Heart right ventricle (tissue), 16 donors: ENCODE results near the gene TNS1. TPM values are rescaled to one million over a fixed set of nuclear protein-coding genes. Genes with fewer than 3 reads are reported as not detected.

Experiments
- ATAC-seq, 8 donors: fragments of 200-7000 bp; cut with Tn5 transposase; one replicate each; pipeline ENCODE4 v1.9.1; 2020; ENCODE audit warnings: mild to moderate bottlenecking in 8 of 8, moderate library complexity in 8 of 8, moderate number of reproducible peaks in 1 of 8
- DNase-seq, 2 donors: peaks; one replicate each; pipeline ENCODE4 v3.0.0-alpha.2; 2020
- H3K27ac ChIP-seq, 10 donors: fragments of 200-600 bp; sonication (generic) in 2 of 10; one replicate each; pipeline versions ENCODE4 v1.5.0 to v1.8.0; 2020 to 2022; ENCODE audit warnings: mild to moderate bottlenecking in 3 of 10
- H3K27me3 ChIP-seq, 7 donors: fragments of 200-600 bp; one replicate each; pipeline ENCODE4 v1.8.0; 2021 to 2022; ENCODE audit warnings: mild to moderate bottlenecking in 2 of 7
- H3K36me3 ChIP-seq, 9 donors: fragments of 200-600 bp; sonication (generic) in 1 of 9; one replicate each; pipeline versions ENCODE4 v1.5.0 to v1.8.0; 2020 to 2022; ENCODE audit warnings: mild to moderate bottlenecking in 2 of 9
- H3K4me1 ChIP-seq, 9 donors: fragments of 200-600 bp; sonication (generic) in 1 of 9; one replicate each; pipeline versions ENCODE4 v1.5.0 to v1.8.0; 2020 to 2022; ENCODE audit warnings: mild to moderate bottlenecking in 4 of 9
- H3K4me3 ChIP-seq, 10 donors: fragments of 200-600 bp; sonication (generic) in 2 of 10; one replicate each; pipeline versions ENCODE4 v1.5.0 to v1.8.0; 2020 to 2022; ENCODE audit warnings: mild to moderate bottlenecking in 7 of 10, moderate library complexity in 2 of 10
- H3K9me3 ChIP-seq, 11 donors: fragments of 200-600 bp in 10 of 11; sonication (generic) in 2 of 11; one replicate each; pipeline versions ENCODE4 v1.5.0 to v1.8.0; 2013 to 2022; ENCODE audit warnings: mild to moderate bottlenecking in 2 of 11, control low read depth in 1 of 11, moderate library complexity in 1 of 11
- WGBS, 2 donors: extraction: QIAGEN DNeasy Blood & Tissue Kit; methylation state at CpG; one replicate each; pipeline ENCODE4 v1.1.7; 2013; ENCODE audit warnings: inconsistent platforms in 1 of 2; 5-methylcytosine and 5-hydroxymethylcytosine counted together
- intact Hi-C, 10 donors: fragments of 100-400 bp; cut with DNase I; formaldehyde crosslinking; loops; one replicate each; pipeline versions ENCODE4 v1.11.1 to v1.14.2; 2022
- polyA plus RNA-seq, 2 donors: library from polyadenylated mRNA; stranded (reverse); fragments of 200-250 nt; gene quantifications; one replicate each; pipeline ENCODE4 v1.2.3, GENCODE V29; 2013
- total RNA-seq, 10 donors: library from RNA; stranded (reverse); fragmentation: NEBNext Ultra II Directional in 3 of 10; extraction: Animal tissue kit (Norgen Biotek cat#: 25700) in 3 of 10; gene quantifications; one replicate each; pipeline versions ENCODE4 v1.2.1 to v1.2.4, GENCODE V29; 2021 to 2023
- TF ChIP-seq, protein P1 (sequence below), 9 donors: fragments of 200-600 bp; sonication (generic) in 2 of 9; IDR thresholded peaks; one replicate each; pipeline versions ENCODE4 v1.5.0 to v1.8.0; 2021 to 2022; ENCODE audit warnings: antibody characterized with exemption in 9 of 9, mild to moderate bottlenecking in 5 of 9, moderate library complexity in 1 of 9
- donor health status: Arrhythmogenic right ventricular cardiomyopathy.
- donor health status: ischemic (EF 13 %, LVEDD 7.1; RV severe dilation, severe dysfunction).
- donor health status: healthy with polysubstance abuse.
- donor health status: DM: no; HTN: yes; CAD: no.
- donor health status: DM: no; HTN: no; CAD: no.
- donor health status: ischemic (EF 25% LVEDD 6.9; RV normal size, moderate dysfunction).
- donor health status: ischemic (EF 25% LVEDD 5.7; RV mildly dilated, moderate dysfunction).
- donor health status: healthy.
- donor health status: DM: yes; HTN: yes; CAD: no.
- donor health status: Ischemic cardiomyopathy.
- donor health status: ischemic (EF 35%, LVEDD 5.7; RV mildly dilated, moderate dysfunction).
- donor health status: nonischemic (EF 11% LVEDD 7.7; RV severe dilation, severe dysfunction).
- donor health status: DM: yes; HTN: yes; CAD: no.
- donor health status: PGD.
- donor health status: ischemic (EF 29% LVEDD 5.4; RV normal size, mild dysfunction).
- donor health status: nonischemic (EF 23%, LVEDD 6.1; RV moderate dilation, normal function).

Gene TNS1
- total and polyA plus RNA-seq, 12 donors, result 64.6 to 844 (median 731) TPM

DNA sequence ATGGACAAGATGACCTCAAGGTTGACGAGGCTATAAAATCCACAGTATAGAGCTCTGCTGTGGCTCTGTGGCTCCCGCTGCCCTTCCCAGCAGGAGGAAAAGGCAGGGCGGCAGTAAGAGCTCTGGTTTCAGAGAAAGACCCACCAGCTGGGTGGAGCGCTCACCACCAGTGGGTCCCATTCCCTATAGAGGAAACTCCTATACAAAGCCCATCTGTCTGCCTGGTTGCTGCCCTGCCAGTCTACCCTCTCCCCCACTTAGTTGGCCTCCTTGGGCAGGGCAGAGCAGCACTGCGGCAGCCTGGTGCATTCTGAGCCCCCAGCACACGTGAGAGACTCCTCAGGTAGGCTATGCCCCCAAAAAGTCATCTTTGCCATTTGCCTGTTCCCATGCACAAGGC, 26.5 kb downstream of the TNS1 start:
- no peak for ATAC-seq
- no peaks in the 10 kb centered on the region for H3K27me3 ChIP-seq
- WGBS, 2 donors, result 92 to 95% methylated on average over 6 of the region's 6 CpGs
- no peaks in the 10 kb centered on the region for H3K9me3 ChIP-seq
- no peaks in the 10 kb centered on the region for H3K36me3 ChIP-seq
- DNase-seq, result no peak
- intact Hi-C loops, result loop anchor here in 1 of 10 donors (5.0 kb wide), 1 partner anchor 34 kb away; no protein-coding TSS in a partner anchor
- no peak overlapping the region for H3K4me3 ChIP-seq
- peak overlapping the region in 3 of 10 donors; percentile 20 to 89 (median 33) for H3K27ac ChIP-seq
- peaks cover 18 to 90% (median 64%) of the 10 kb centered on the region in 9 donors for H3K4me1 ChIP-seq
- TF ChIP-seq, protein P1, sequence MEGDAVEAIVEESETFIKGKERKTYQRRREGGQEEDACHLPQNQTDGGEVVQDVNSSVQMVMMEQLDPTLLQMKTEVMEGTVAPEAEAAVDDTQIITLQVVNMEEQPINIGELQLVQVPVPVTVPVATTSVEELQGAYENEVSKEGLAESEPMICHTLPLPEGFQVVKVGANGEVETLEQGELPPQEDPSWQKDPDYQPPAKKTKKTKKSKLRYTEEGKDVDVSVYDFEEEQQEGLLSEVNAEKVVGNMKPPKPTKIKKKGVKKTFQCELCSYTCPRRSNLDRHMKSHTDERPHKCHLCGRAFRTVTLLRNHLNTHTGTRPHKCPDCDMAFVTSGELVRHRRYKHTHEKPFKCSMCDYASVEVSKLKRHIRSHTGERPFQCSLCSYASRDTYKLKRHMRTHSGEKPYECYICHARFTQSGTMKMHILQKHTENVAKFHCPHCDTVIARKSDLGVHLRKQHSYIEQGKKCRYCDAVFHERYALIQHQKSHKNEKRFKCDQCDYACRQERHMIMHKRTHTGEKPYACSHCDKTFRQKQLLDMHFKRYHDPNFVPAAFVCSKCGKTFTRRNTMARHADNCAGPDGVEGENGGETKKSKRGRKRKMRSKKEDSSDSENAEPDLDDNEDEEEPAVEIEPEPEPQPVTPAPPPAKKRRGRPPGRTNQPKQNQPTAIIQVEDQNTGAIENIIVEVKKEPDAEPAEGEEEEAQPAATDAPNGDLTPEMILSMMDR (IDR thresholded peaks at IDR 0.05), result no peak

DNA sequence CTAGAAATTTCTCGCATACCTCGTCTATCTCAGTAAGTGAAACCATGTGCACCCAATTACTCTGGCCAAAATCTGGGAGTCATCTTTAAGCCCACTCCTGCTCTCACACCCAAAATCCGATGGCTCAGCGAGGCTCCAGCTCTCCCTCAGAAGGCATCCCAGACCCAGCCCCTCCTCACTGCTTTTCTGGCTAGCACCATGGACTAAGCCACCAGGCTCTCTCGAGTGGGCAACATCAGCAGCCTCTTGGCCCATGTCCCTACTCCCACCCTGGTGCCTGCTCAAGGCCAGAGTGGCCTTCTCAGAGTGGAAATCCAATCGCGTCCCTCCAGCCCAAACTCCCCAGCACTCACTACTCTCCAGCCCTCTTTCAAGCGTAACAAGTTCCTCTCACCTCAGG, 27.2 kb downstream of the TNS1 start:
- Histone ChIP-seq H3K4me1 (peaks cover 14 to 83% (median 57%) of the 10 kb centered on the region in 9 donors), H3K36me3 (no peaks in the 10 kb centered on the region), H3K9me3 (no peaks in the 10 kb centered on the region), H3K27ac (peak overlapping the region in 3 of 10 donors; percentile 41 to 55 (median 42)), H3K4me3 (no peak overlapping the region), H3K27me3 (no peaks in the 10 kb centered on the region)
- 80 to 88% methylated on average over 8 of the region's 8 CpGs for WGBS, 2 donors
- intact Hi-C loops, result loop anchor here in 1 of 10 donors (5.0 kb wide), 1 partner anchor 33 kb away; no protein-coding TSS in a partner anchor
- DNase-seq, result no peak
- no peak for ATAC-seq
- TF ChIP-seq, protein P1 (IDR thresholded peaks at IDR 0.05), result no peak

DNA sequence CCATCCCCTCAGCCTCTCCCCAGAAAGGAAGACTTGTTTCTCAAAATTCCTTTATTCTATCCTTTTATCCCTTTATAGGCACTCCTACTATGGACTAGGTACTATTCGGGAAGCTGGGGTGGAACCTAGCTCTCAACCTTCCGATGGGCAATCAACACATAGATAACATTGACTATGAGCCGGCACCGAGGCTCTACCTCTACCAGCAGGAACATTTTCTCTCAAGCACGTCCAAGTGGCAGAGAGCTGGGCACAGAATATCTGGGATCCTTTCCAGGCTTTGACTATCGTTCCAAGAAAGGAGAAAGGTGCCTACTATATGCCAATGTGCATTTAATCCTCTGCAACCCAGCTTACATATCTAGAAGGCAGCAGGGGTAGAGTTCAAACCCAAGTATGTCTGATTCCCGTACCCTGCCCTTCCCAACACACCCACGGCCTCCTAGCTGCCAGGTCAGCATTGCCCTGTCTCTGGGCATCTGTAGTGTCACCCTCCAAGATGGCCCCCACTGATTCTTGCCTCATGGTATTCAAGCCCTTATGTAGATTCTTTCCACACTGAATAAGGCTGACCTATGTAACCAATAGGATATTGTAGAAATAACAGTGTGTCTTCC, 28.3 kb downstream of the TNS1 start:
- intact Hi-C loops, result loop anchor here in 1 of 10 donors (5.0 kb wide), 1 partner anchor 32 kb away; no protein-coding TSS in a partner anchor
- whole genome bisulfite sequencing, 2 donors, result 50 to 58% methylated on average over 8 of the region's 8 CpGs
- Histone ChIP-seq H3K36me3 (no peaks in the 10 kb centered on the region), H3K27ac (peak overlapping the region in 6 of 10 donors; percentile 9 to 62 (median 44)), H3K9me3 (no peaks in the 10 kb centered on the region), H3K4me3 (no peak overlapping the region), H3K4me1 (peaks cover 7 to 72% (median 46%) of the 10 kb centered on the region in 9 donors), H3K27me3 (no peaks in the 10 kb centered on the region)
- ATAC-seq, result peak in 4 of 8 donors; percentile 19 to 31 (median 25)
- no peak for DNase-seq
- TF ChIP-seq, protein P1 (IDR thresholded peaks at IDR 0.05), result no peak

DNA sequence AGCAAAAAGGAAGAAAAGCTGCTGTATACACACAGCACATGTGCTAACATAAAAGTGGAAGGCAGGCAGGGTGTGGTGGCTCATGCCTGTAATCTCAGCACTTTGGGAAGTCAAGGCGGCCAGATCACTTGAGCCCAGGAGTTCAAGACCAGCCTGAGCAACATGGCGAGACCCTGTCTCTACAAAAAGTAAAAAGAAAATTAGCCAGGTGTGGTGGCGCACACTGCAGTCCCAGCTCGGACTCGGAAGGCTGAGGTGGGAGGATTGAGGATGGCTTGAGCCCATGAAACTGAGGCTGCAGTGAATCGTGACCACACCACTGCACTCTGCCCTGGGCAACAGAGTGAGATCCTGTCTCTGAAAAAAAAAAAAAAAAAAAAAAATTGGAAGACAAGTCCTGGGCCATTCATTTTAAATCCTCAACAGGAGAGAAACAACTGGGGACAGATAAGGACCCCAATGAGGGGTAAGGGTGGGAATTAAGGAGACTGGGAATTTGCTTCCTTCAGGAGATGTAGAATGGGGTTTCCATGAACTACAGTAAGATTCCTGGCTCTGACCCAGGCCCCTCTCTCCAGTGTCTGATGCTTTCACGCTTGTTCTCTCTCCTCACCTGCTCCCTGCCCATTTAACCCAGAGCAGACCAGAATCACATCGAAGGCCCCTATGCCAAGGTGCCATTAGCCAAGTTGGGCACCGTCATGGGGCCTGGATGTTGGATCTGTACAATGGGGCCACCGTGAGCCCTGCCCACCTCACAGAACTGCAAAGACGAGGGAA, 29.6 kb downstream of the TNS1 start:
- Histone ChIP-seq H3K27ac (peak overlapping the region in 8 of 10 donors; percentile 1 to 77 (median 57)), H3K36me3 (no peaks in the 10 kb centered on the region), H3K27me3 (no peaks in the 10 kb centered on the region), H3K9me3 (no peaks in the 10 kb centered on the region), H3K4me1 (peaks cover 7 to 59% (median 44%) of the 10 kb centered on the region in 9 donors), H3K4me3 (no peak overlapping the region)
- ATAC-seq, result no peak
- TF ChIP-seq, protein P1 (IDR thresholded peaks at IDR 0.05), result no peak
- intact Hi-C loops, result no loop called here
- no peak for DNase-seq
- 88% methylated on average over 11 of the region's 11 CpGs for WGBS, 2 donors
